GM19328 (cell line): ENCODE results near the gene CRHR1.

Source experiments
- ATAC-seq: cut with Tn5 transposase; IDR thresholded peaks from one replicate; pipeline ENCODE4 v1.9.1; 2021; ENCODE audit warnings: mild to moderate bottlenecking, moderate library complexity; ENCODE audit not compliant: unreplicated experiment

Gene CRHR1

GRCh38 chr17:45757431-45758218, 26.5 kb upstream of the CRHR1 start:
- no peak for ATAC-seq

- no peak for ATAC-seq
Observed at GRCh38 chr17:45758544-45758943, 25.6 kb upstream of the CRHR1 start.

GRCh38 chr17:45759761-45760160, 24.4 kb upstream of the CRHR1 start:
- ATAC-seq: no peak

GRCh38 chr17:45761957-45762565, 22.1 kb upstream of the CRHR1 start:
- no peak for ATAC-seq

- ATAC-seq: no peak
Observed at GRCh38 chr17:45763182-45763581, 20.9 kb upstream of the CRHR1 start.

- ATAC-seq: no peak
Observed at GRCh38 chr17:45764479-45764878, 19.6 kb upstream of the CRHR1 start.

GRCh38 chr17:45768000-45768399, 16.1 kb upstream of the CRHR1 start:
- ATAC-seq: no peak

GRCh38 chr17:45770632-45771270, 13.4 kb upstream of the CRHR1 start:
- ATAC-seq: no peak

GRCh38 chr17:45771271-45771959, 12.7 kb upstream of the CRHR1 start:
- no peak for ATAC-seq

GRCh38 chr17:45775148-45775547, 9.0 kb upstream of the CRHR1 start:
- ATAC-seq: no peak

GRCh38 chr17:45775576-45776011, 8.5 kb upstream of the CRHR1 start:
- no peak for ATAC-seq

- ATAC-seq: no peak
Observed at GRCh38 chr17:45776896-45777295, 7.2 kb upstream of the CRHR1 start.

- no peak for ATAC-seq
Observed at GRCh38 chr17:45777388-45777787, 6.7 kb upstream of the CRHR1 start.

- no peak for ATAC-seq
Observed at GRCh38 chr17:45780921-45781320, 3.2 kb upstream of the CRHR1 start.

GRCh38 chr17:45782889-45783592, 1.1 kb upstream of the CRHR1 start:
- no peak for ATAC-seq

GRCh38 chr17:45783593-45784292, 377 bp upstream of the CRHR1 start:
- ATAC-seq: no peak

GRCh38 chr17:45784741-45785479, 790 bp downstream of the CRHR1 start:
- ATAC-seq: no peak

GRCh38 chr17:45785480-45786193, 1.5 kb downstream of the CRHR1 start:
- no peak for ATAC-seq

- ATAC-seq: no peak
Observed at GRCh38 chr17:45786349-45786748, 2.2 kb downstream of the CRHR1 start.
